Measurements from ENCODE around the gene TMEM229A. TPM values are rescaled to one million over a fixed set of nuclear protein-coding genes. Genes with fewer than 3 reads are reported as not detected.

Gene TMEM229A
- total and polyA plus RNA-seq, 2 of the 8 experiments (the other 6 are each of a cell fraction or from before 2014, with no cell fraction given) = 0.33 to 0.54 TPM

DNA sequence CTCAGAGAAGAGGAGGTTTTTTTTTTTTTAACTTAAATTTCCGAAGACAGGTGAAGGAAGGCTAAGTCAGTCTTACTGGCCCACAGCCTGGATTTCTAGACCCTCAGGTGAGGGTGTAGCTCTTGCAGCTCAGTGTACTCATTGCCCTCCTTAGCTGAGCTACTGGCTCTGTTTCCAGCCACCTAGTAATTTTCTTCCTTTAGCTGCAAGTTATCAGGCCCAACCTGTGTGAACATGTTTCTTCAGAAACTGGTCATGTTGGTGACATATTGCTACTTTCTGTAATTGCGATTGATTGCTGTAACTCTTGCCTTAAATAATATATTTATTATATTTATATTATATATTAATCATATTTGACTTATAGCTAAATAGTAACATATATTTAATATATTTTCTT, 10.0 kb upstream of the TMEM229A start:
- 96% methylated on average over 2 of the region's 2 CpGs; no CpG with 5 or more reads in 1 of the 2 experiments for WGBS, 2 experiments (ENCODE audit: extremely low coverage in 1 of 2, insufficient coverage in 1 of 2, insufficient read length in 1 of 2, insufficient replicate concordance in 2 of 2, low coverage in 1 of 2, low lambda C conversion rate in 2 of 2, missing lambda C conversion rate in 1 of 2)
- Histone ChIP-seq H2AFZ (ENCODE audit: low read length) (no peak overlapping the region), H4K8ac (ENCODE audit: extremely low read depth, insufficient read depth, low read length) (no peak overlapping the region), H2BK5ac (ENCODE audit: low read depth, low read length) (no peak overlapping the region), H3K27ac (ENCODE audit: low read depth, low read length) (no peak overlapping the region), H3K79me1 (ENCODE audit: low read depth, low read length) (no peaks in the 10 kb centered on the region), H2BK20ac (ENCODE audit: low read length) (no peak overlapping the region), H3K23me2 (ENCODE audit: low read depth, low read length) (no peaks in the 10 kb centered on the region), H3K4ac (replicated peaks; ENCODE audit: insufficient read length, low read depth, low read length) (no peak overlapping the region), H2AK5ac (ENCODE audit: low read depth, low read length) (no peak overlapping the region), H3K36me3 (ENCODE audit: control insufficient read depth in 2 of 4, insufficient read depth in 4 of 4, low read length in 3 of 4) (no peaks in the 10 kb centered on the region), H3K79me2 (ENCODE audit: control insufficient read depth in 1 of 2, insufficient read depth in 2 of 2, low read length in 2 of 2) (no peaks in the 10 kb centered on the region), H4K20me1 (replicated peaks in 1 of 2; ENCODE audit: control insufficient read depth in 1 of 2, insufficient read depth in 2 of 2, low read length in 2 of 2) (no peaks in the 10 kb centered on the region), H3K14ac (ENCODE audit: insufficient read length) (no peak overlapping the region), H3K4me1 (replicated peaks in 1 of 4; ENCODE audit: control insufficient read depth in 3 of 4, insufficient read depth in 4 of 4, low read length in 3 of 4) (no peaks in the 10 kb centered on the region), H3K9me3 (ENCODE audit: insufficient read depth in 2 of 2, low read depth in 1 of 2, low read length in 1 of 2) (no peaks in the 10 kb centered on the region), H3K4me3 (ENCODE audit: extremely low read depth in 1 of 4, insufficient read depth in 2 of 4, low read depth in 3 of 4, low read length in 4 of 4) (no peak overlapping the region), H4K5ac (ENCODE audit: insufficient read length, low read depth, low read length) (no peak overlapping the region), H2BK15ac (ENCODE audit: low read length) (no peak overlapping the region), H2BK12ac (ENCODE audit: low read depth, low read length) (no peak overlapping the region), H3K4me2 (ENCODE audit: insufficient read depth in 1 of 2, low read depth in 2 of 2, low read length in 2 of 2) (no peak overlapping the region), H3K56ac (replicated peaks; ENCODE audit: insufficient read length, low read depth, low read length) (no peak overlapping the region), H3K23ac (ENCODE audit: insufficient read length) (no peak overlapping the region), H2BK120ac (replicated peaks; ENCODE audit: low read depth, low read length) (no peak overlapping the region), H3K18ac (ENCODE audit: extremely low read depth, low read length) (no peak overlapping the region), H3K9ac (replicated peaks in 1 of 4; ENCODE audit: extremely low read depth in 1 of 4, low read depth in 3 of 4, low read length in 3 of 4) (no peak overlapping the region), H4K91ac (replicated peaks; ENCODE audit: insufficient read length, low read length) (no peak overlapping the region), H3K27me3 (replicated peaks in 1 of 4; ENCODE audit: control insufficient read depth in 3 of 4, extremely low read depth in 1 of 4, insufficient read depth in 3 of 4, low read length in 3 of 4) (no peaks in the 10 kb centered on the region)
- CTCF ChIA-PET (ENCODE audit: partially characterized antibody) = interaction anchor here (0.6 to 1.4 kb wide), 4 partner anchors 23 to 744 kb away, joined by 3 to 5 read pairs (median 4); no protein-coding TSS in a partner anchor
- no peak for FAIRE-seq
- POLR2A ChIA-PET (ENCODE audit: partially characterized antibody) = no interaction called here
- DNase-seq (ENCODE audit: low read depth in 1 of 2, low spot score in 2 of 2) = no peak
- TF ChIP-seq CHD1 (IDR thresholded peaks at IDR 0.05; ENCODE audit: low read depth, low read length) = no peak
